Vagina (tissue), 2 donors: ENCODE data around the gene SPRYD3.

Experiments used
- POLR2AphosphoS5 ChIP-seq, 2 donors: sonication (generic); formaldehyde crosslinking; IDR thresholded peaks; one replicate each; pipeline ENCODE4 v1.9.0; 2017; ENCODE audit warnings: antibody characterized with exemption in 2 of 2, mild to moderate bottlenecking in 2 of 2, low read depth in 1 of 2; ENCODE audit not compliant: insufficient read depth in 1 of 2
- TF ChIP-seq, protein P1 (sequence below), 3 experiments: fragments of 450-650 bp in 2 of 3; fragments of 200-600 bp in 1 of 3; sonication (generic) in 1 of 3; IDR thresholded peaks; one replicate each; pipeline ENCODE4 v1.5.1; 2017 to 2019; ENCODE audit warnings: antibody characterized with exemption in 3 of 3, mild to moderate bottlenecking in 2 of 3, moderate library complexity in 2 of 3

- peak in 1 of 2 donors; percentile 6 for TF ChIP-seq POLR2AphosphoS5 (IDR thresholded peaks at IDR 0.05; ENCODE audit: insufficient read depth in 1 of 2, low read depth in 1 of 2)
- TF ChIP-seq, protein P1, sequence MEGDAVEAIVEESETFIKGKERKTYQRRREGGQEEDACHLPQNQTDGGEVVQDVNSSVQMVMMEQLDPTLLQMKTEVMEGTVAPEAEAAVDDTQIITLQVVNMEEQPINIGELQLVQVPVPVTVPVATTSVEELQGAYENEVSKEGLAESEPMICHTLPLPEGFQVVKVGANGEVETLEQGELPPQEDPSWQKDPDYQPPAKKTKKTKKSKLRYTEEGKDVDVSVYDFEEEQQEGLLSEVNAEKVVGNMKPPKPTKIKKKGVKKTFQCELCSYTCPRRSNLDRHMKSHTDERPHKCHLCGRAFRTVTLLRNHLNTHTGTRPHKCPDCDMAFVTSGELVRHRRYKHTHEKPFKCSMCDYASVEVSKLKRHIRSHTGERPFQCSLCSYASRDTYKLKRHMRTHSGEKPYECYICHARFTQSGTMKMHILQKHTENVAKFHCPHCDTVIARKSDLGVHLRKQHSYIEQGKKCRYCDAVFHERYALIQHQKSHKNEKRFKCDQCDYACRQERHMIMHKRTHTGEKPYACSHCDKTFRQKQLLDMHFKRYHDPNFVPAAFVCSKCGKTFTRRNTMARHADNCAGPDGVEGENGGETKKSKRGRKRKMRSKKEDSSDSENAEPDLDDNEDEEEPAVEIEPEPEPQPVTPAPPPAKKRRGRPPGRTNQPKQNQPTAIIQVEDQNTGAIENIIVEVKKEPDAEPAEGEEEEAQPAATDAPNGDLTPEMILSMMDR (IDR thresholded peaks at IDR 0.05) = no peak
Measured at GRCh38 chr12:53064613-53065436, 14.4 kb downstream of the SPRYD3 start.
